COLO668 (cell line): ENCODE measurements around the gene PRND.
"Not testable (repeated sequence)": the region's sequence is repeated elsewhere in the genome, so short reads cannot be mapped to it uniquely, and the experiment has no call there.

Experiments
- DNase-seq: peaks from one replicate; lab custom pipeline; 2025; ENCODE audit not compliant: unreplicated experiment; lab: John Stamatoyannopoulos, UW

The PRND gene

GRCh38 chr20:4708036-4708435, 13.7 kb upstream of the PRND start:
- DNase-seq = no peak

- DNase-seq = no peak
Observed at GRCh38 chr20:4708856-4709255, 12.9 kb upstream of the PRND start.

- DNase-seq = no peak
Observed at GRCh38 chr20:4709261-4710105, 12.2 kb upstream of the PRND start.

GRCh38 chr20:4710106-4710475, 11.6 kb upstream of the PRND start:
- DNase-seq = no peak

GRCh38 chr20:4711511-4711910, 10.2 kb upstream of the PRND start:
- no peak for DNase-seq

- no peak for DNase-seq
Observed at GRCh38 chr20:4713401-4713800, 8.3 kb upstream of the PRND start.

GRCh38 chr20:4714818-4715217, 6.9 kb upstream of the PRND start:
- DNase-seq = no peak

GRCh38 chr20:4717816-4718570, 3.7 kb upstream of the PRND start:
- DNase-seq = no peak

- no peak for DNase-seq
Observed at GRCh38 chr20:4719190-4719589, 2.5 kb upstream of the PRND start.

- DNase-seq = peak; percentile 47
Observed at GRCh38 chr20:4720041-4720976, 1.4 kb upstream of the PRND start.

GRCh38 chr20:4720977-4721349, 746 bp upstream of the PRND start:
- DNase-seq = no peak

- no peak for DNase-seq
Observed at GRCh38 chr20:4722571-4722970, 862 bp downstream of the PRND start.

- no peak for DNase-seq
Observed at GRCh38 chr20:4722993-4723392, 1.3 kb downstream of the PRND start.

- not testable (repeated sequence) for DNase-seq
Observed at GRCh38 chr20:4723553-4723952, 1.8 kb downstream of the PRND start.

- no peak for DNase-seq
Observed at GRCh38 chr20:4724459-4725262, 3.0 kb downstream of the PRND start.

GRCh38 chr20:4725263-4725550, 3.5 kb downstream of the PRND start:
- DNase-seq = no peak

GRCh38 chr20:4726710-4727397, 5.1 kb downstream of the PRND start:
- DNase-seq = no peak

GRCh38 chr20:4728120-4728760, 6.5 kb downstream of the PRND start:
- no peak for DNase-seq

GRCh38 chr20:4729265-4729664, 7.6 kb downstream of the PRND start:
- DNase-seq = no peak

GRCh38 chr20:4730780-4731179, 9.1 kb downstream of the PRND start:
- DNase-seq = peak; percentile 8
